Measurements from ENCODE around the gene KBTBD6.
"Not testable (repeated sequence)": the region's sequence is repeated elsewhere in the genome, so short reads cannot be mapped to it uniquely, and the experiment has no call there.

KBTBD6 gene, protein sequence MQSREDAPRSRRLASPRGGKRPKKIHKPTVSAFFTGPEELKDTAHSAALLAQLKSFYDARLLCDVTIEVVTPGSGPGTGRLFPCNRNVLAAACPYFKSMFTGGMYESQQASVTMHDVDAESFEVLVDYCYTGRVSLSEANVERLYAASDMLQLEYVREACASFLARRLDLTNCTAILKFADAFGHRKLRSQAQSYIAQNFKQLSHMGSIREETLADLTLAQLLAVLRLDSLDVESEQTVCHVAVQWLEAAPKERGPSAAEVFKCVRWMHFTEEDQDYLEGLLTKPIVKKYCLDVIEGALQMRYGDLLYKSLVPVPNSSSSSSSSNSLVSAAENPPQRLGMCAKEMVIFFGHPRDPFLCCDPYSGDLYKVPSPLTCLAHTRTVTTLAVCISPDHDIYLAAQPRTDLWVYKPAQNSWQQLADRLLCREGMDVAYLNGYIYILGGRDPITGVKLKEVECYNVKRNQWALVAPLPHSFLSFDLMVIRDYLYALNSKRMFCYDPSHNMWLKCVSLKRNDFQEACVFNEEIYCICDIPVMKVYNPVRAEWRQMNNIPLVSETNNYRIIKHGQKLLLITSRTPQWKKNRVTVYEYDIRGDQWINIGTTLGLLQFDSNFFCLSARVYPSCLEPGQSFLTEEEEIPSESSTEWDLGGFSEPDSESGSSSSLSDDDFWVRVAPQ

DNA sequence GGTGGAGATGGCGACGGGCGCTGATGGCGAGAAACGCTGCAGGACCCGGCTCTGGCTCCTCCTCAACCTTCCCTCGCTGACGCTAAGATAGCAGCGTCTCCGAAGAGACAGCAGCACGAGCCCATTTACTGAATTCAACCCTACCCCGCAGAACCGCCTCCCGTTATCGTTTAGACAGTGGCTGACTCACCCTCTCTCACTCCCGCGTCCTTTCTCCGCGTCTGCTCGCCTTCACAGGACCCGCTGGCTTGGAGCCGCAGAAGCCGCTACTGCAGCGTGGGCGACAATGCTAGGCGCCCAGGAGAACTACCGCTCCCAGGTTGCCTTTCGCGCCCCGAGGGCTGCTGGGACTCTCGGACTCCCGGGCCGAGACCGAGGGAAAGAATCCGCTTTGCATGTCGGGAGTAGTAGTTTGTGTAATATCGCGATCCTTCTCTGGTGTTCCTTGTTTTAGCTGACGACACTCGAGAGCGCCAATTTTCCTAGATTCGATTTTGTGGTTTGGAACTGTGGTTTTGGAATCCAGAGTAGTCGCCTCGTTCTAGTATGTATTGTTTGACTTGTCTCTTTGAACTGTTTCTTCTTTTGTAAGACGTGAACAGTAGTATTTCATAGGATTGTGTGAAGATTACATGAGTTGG, at the start of gene KBTBD6:
TSS of gene KBTBD6 (minus strand) at position 291 of the 641 bp plus-strand sequence. CDS start 291 bp downstream, outside the sequence.
- DNase-seq, result peak; percentile 88

DNA sequence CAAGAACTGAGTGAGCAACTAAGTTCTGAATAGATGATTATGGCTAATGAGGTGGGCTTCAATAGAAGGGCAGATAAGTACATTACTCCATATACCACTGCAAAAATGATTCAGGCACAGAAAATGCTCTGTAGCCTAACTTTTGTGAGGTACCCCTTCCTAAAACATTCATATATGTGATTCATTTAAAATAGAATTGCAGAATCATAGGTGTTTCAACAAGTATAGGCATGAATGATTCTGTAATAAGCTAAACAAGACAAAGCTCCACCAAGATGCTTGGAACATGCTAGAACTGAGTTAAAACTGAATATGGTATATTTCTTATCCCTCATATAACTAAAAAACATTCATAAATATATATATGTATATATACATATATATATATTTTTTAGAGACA, 49.6 kb upstream of the KBTBD6 start:
- DNase-seq, result no peak

DNA sequence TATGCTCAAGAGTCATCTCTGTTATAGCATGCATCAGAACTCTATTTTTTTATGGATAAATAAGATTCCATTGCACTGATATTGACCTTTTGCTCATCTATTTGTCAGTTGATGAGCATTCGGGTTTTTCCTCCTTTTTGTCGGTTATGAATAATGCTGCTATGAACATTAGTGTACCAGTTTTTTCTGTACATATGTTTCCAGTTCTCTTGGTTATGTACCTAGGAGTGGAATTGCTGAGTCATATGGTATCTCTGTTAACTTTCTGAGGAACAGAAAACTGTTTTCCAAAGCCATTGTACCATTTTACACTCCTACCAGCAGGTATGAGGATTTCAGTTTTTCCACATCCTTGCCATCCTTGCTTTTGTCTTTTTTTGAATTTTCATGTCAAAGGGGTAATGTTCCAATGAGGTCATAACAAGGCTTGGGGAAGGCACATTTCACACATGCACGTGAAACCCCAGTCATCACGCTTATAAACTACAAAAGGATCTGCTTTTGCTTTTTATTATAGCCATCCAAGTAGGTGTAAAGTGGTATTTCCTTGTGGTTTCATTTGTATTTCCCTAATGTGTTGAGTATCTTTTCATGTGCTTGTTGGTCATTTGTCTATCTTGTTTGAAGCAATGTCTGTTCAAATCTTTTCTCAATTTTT, 47.1 kb upstream of the KBTBD6 start:
- DNase-seq, result no peak

DNA sequence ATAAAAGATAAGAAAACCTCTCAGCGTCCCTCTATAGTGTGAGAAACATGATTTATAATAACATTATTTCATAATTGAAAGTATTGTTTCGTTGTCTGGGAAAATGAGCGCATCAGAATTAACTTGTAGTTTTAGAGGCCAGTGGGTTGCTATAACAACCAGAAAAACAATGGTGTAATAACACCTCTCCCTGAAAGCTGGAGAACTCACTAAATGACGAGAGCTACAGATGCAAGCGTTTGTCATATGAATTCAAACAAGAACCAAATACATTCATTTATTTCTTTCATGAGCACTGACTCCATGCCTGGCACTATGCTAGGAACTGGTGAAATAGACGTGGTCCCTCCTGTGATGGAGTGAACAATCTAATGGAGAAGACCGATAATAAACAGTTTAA, 45.4 kb upstream of the KBTBD6 start:
- DNase-seq, result no peak

DNA sequence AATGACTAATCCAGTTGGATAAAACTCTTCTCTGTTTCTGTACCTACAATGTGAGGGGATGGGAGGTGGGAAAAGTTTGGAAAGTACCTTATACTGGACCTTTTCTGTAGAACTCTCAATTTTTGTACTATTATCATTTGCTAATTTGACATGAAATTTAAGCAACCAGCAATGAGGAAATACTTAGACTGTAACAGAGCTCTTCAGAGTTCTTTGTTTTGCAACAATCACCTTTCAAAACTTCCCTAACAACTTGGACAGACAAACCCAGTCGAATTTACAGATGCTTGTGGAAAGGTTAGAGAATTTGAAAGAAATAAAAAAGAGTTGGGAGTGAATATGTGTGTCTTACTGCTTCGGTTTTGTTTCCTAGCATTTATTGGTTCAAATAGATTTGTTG, 45.0 kb upstream of the KBTBD6 start:
- DNase-seq, result no peak

DNA sequence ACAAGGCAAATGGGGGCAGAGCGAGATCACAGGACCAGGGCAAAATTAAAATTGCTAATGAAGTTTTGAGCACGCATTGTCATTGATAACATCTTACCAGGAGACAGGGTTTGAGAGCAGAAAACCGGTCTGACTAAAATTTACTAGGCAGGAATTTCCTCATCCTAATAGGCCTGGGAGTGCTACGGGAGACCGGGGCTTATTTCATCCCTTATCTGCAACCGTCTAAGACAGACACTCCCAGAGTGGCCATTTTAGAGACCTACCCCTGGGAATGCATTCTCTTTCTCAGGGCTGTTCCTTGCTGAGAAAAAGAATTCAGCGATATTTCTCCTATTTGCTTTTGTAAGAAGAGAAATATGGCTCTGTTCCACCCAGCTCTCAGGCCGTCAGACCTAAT, 43.0 kb upstream of the KBTBD6 start:
- not testable (repeated sequence) for DNase-seq

DNA sequence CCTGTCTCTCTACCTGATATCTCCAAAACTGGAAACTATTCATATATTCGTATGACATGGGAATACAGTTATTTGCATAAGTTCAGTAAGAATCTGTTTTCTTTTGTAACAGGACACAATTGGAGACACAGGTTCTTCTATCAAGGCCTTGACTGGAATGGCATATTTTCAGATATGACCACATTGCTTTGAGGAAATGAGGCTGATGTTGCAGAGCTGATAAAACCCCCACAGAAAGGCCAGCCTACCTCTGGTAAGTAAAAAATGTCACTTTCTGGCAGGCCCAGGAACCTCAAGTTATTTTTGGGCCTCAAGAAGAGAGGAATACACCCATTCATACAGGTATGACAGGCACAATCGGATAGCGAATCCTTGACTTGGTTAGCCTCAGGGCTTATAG, 29.5 kb upstream of the KBTBD6 start:
- DNase-seq, result no peak

DNA sequence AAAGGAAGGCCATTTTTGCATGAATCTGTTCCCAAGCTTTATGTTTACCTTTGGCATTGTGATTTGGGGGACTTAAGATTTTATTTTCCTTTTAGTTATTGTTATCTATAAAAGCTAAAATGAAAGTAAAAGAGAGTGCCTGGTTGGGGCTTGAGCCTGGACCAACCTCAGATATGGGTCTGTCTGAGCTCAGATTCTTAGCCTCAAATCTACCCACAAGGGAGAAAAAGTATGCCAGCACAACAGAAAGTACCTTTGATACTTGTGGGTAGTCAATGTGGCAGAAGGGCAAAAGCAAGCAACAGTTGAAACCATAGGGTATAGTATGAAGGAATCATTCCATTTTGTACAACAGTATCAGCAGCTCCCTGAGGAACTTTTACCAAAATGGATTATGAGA, 26.6 kb upstream of the KBTBD6 start:
- DNase-seq, result no peak

DNA sequence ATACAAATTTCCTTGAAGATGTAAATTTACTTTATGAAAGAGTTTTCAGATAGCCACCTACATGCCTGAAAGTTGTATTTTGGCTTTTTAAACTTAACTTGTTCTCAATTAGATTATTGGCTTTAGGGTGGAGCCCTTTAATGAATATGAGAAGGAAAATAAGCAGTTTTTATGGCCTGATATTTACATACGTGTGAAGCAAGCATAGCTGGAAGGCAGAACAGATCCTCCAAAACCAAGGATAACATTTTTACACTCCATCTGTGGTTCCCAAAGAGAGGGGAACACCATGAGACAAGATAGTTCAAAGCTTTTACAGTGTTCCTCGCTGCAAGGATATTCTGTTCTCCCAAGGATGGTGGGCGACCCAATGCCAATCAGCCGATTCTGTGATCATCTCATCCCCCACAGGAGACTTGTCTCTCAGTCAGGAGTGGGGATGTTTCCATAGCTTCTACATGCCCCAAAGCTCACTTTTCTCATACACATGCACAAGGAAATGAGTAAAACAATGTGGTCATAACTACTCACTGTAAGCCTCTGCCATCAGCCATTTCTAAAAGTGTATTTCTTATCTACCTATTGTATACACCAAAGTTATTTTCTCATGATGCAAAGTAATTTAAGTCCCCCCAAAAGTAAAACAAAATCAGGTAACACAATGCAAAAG, 24.6 kb upstream of the KBTBD6 start:
- no peak for DNase-seq

DNA sequence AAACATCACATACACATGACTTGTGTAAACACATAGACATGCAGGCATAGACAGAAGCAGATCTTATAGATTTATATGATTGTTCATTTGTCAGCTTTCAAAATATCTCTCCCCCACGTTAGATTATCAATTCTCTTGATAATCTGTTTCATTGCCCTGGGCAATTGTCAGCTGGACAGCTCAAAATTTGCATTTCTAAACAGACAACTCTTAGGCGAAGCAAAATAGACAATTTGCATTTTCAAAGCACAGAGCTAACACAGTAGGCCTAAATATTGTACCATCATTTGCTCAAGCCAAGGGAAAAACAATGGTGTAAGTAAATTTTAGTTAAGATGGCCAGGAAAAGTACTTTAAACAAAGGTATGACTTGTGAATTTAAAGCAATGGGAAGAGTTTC, 24.0 kb upstream of the KBTBD6 start:
- DNase-seq, result no peak

DNA sequence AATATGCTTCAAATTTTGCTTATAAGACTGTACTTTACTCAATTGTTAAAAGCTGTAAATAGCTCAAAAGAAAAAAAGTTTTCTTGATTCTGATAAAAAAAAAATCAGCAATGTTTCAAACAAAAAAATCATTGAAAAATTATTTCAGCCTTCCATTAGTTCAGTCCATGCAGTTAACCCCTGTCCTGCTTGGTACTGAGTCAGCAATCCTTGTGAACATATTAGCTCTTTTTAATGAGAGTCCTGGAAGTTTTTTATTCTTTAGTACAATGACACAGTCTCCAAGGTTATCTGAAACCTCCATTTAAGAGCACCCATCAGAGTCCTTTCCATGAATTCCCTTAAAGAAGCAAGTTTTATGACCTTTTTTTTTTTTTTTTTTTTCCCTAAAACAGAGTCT, 21.4 kb upstream of the KBTBD6 start:
- DNase-seq, result no peak

DNA sequence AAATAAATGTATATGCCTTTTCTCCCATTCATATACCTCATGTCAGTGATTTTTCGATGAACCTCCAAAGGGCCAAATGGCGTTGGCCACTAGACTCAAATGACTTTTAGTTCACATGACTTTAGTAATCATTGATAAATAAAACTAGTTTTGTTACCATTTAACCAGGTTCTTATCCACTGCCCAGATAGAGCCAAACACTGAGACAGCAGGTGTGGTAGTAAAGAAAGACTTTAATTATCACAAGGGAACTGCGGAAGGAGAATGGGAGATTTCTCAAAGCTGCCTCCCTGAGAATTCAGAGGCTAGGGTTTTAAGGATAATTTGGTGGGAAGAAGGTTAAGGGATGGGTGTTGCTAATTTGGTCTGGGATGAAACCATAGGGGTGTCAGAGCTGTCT, 19.4 kb upstream of the KBTBD6 start:
- no peak for DNase-seq

DNA sequence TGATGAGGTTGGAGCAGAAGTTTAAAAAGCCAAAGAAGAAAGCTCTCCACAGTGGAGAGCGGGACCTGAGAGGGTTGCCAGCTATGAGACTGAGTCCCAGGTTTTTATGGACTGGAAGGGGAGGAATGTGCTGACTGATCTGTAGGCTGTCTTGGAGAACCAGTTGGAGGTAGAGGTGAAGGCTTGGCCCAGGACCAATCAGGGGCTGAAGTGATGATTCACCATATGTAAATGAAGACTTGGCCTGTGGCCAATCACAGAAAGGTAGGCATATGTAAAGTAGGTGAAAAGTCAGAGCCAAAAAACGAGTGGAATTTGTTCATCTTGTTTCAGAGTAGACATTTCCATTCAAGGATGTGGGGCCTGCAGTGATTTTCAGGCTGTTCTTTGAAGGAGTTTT, 17.5 kb upstream of the KBTBD6 start:
- no peak for DNase-seq

DNA sequence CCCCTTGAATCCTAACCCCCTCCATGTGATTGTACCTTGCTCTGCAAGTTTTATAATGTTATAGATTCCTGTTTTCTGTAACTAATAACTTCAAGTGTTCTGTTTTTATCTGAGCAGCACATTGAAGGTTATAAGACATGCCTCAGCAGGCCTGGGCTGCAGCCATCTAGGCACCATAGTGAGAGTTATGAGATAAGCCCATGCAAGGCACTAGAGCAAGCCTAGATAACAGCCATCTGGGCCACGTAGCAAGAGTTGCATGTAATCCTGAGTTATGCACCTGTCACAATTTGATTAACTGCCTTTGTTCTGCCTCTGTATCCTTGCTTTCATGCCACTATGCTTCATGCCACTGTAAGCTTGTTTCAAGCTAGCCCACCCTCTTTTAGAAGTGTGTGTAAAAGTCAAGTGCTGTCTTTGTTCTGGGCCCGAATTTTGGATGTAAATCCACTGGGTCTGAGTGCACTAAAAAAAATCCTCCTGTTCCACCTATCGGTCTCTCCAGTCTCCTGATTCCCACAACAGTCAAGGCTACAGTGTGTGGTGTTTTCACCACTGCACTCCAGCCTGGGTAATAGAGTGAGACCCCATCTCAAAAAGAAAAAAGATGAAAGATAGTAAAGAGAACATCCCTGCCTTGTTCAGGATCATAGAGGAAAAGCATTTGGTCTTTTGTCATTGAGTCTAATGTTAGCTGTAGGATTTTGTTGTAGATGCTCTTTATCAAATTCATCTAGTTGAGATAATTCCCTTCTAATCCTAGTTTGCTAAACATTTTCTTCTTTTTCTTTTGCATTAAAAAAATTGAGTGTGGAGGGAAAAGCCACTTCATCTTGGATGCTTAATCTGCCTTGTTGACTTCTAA, 16.0 kb upstream of the KBTBD6 start:
- no peak for DNase-seq

DNA sequence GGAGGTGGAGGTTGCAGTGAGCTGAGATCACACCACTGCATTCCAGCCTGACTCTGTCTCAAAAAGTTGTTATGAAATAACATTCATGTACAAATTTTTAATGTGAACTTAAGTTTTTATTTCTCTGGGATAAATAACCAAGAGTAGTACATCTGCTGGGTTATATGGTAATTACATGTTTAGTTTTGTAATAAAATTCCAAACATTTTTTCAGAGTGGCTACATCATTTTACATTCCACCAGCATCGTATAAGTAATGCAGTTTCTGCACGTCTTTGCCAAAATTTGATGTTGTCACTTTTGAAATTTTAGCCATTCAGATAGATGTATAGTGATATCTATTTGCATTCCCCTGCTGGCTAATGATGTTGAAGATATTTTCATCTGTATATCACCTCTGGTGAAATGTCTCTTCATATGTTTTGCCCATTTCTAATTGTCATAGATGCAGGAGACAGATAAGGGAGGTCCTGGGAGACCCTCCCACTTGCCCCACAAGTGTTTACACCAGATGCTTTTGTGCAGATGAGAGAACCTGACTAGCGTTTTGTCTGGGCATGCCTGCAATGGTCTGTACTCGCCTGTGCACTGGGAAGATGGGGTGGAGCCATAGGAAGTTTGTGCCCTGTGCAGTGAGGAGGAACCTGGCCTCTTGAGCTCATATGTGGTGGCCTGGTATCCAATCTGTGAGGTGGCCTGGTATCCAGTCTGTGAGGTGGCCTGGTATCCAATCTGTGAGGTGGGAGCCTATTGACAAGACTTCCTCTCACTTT, 12.7 kb upstream of the KBTBD6 start:
- no peak for DNase-seq

DNA sequence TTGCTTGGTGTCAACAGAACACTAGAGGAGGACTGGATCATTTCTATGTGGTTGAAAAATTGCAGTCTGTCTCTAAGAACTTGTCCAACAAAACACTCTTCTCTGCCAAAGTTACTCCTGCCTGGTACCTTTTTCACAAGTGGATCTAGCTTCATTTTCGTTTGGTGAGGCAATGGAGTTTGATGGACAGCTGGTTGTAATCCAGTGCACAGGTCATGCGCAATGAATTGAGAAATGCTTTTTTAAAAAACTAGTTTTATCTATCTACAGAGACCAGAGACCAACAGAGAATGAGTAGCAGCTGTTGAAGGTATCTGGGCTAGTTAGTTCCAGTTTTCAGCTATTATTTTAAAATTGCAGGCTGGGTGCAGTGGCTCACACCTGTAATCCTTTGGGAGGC, 12.0 kb upstream of the KBTBD6 start:
- no peak for DNase-seq

DNA sequence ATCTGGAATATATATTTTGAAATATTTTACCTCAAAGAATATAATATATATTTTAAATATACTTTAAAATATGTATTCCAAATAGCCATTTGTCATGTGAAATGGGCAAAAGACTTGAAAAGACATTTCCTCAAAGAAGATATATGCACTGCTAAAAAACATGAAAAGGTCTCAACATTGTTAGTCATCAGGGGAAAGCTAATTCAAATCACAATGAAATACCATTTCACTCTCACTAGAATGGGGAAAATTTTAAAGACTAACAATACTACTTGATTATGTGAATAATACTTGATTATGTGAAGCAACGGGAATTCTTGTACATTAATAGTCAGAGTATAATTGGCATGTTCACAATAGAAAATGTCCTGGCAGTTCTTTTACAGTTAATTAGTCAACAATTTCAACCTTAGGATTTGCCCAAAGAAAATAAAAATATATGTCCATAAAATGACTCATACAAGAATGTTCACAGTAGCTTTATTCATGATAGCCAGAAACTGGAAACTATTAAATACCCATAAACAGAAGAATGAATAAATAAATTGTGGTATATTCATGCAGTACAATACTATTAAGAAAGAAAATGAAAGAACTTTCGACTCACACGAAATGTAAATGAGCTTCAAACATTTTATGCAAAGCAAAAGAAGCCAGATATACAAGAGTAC, 6.8 kb upstream of the KBTBD6 start:
- DNase-seq, result no peak

DNA sequence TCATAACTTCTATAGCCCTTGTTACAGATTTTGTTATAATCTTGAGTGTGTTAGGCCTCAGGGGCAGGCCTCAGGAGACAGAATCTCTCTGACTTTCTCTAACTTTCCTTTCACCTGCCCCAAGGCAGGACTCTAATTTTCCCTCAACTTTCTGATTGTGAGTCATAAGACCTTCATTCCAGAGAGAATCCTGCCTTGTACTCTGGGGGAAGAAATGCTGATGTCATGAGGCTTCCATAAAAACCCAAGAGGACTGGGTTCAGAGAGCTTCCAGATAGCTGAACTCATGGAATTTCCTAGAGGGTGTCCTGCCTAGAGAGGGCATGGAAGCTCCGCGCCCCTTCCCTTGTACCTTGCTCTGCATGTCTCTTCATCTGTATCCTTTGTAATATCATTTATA, 5.3 kb upstream of the KBTBD6 start:
- DNase-seq, result no peak

DNA sequence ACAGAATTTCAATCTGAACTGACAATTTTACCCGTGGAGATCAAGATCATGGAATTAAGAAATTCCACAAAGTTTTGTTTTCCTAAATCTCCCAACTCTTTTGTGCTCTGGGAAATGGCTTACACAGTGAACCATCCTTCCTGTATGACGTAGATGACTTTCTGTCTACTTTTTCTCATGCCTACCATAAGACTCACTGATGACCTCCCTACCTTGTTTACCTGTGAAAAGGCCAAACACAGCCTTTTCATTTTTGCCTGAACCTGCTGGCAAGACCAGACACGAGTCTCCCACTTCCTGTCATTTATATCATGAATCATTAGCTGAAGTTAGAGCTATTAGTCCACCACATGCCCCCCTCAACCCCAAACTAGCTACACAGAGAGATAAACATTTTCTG, 4.6 kb upstream of the KBTBD6 start:
- no peak for DNase-seq

DNA sequence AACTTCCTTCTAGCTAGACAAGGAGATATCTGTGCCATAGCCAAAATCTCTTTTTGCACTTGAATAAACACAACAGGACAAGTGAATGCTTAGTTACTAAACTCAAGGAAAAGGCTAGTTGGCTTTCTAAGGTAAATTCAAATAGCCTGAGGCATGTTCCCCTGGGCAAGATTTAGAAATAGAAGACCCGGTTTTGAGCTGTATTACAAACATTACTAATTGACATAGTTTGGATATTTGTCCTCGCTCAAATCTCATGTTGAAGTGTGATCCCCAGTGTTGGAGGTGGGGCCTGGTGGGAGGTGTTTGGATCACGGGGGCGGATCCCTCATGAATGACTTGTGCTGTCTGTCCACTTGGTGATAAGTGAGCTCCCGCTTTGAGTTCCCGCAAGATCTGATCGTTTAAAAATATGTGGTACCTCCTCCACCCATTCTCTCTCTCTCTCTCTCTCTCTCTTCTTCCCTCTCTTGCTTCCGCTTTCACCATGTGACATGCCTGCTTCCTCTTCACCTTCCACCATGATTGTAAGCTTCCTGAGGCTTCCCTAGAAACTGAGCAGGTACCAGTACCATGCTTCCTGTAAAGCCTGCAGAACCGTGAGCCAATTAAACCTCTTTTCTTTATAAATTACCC, 3.9 kb upstream of the KBTBD6 start:
- no peak for DNase-seq

All from GOT3 (cell line).